ENCODE measurements around the gene ZNF611. TPM values are rescaled to one million over a fixed set of nuclear protein-coding genes. Genes with fewer than 3 reads are reported as not detected.

Gene ZNF611
- total RNA-seq, 1 donor from 2014 or later: 24.4 TPM

Other genes with a start within 250 kb of the ZNF611 start
- 28.5 TPM for gene ZNF808, start 207.4 kb downstream of the ZNF611 start, total RNA-seq
- gene ZNF701, start 164.8 kb downstream of the ZNF611 start, total RNA-seq: 21.6 TPM
- 47.9 TPM for gene ZNF83, start 96.7 kb downstream of the ZNF611 start, total RNA-seq
- gene ZNF600, start 51.7 kb upstream of the ZNF611 start, total RNA-seq: 14.9 TPM
- 20.9 TPM for gene ZNF28, start 86.6 kb upstream of the ZNF611 start, total RNA-seq
- gene ZNF468, start 122.6 kb upstream of the ZNF611 start, total RNA-seq: 12.9 TPM
- gene ZNF320, start 162.6 kb upstream of the ZNF611 start, total RNA-seq: 19.7 TPM
- 8.8 TPM for gene ZNF888, start 188.4 kb upstream of the ZNF611 start, total RNA-seq
- gene ZNF816, start 227.8 kb upstream of the ZNF611 start, total RNA-seq: 12.0 TPM

Measured in lower lobe of right lung (tissue), 1 donor.